ENCODE measurements around the gene TSPAN3. TPM values are rescaled to one million over a fixed set of nuclear protein-coding genes. Genes with fewer than 3 reads are reported as not detected.

The TSPAN3 gene
- total RNA-seq, 3 donors from 2014 or later (not counting 1 experiment from before 2014, with no cell fraction given): 18.7 to 37.4 (median 29.9) TPM

- Mint-ChIP-seq H3K36me3 (no peaks in the 10 kb centered on the region), H3K4me1 (peaks cover 0 to 6% of the 10 kb centered on the region in 2 donors), H3K27ac (no peak overlapping the region), H3K4me3 (no peak overlapping the region), H3K9me3 (no peaks in the 10 kb centered on the region), H3K27me3 (ENCODE audit: low read depth in 2 of 2) (no peaks in the 10 kb centered on the region)
- no peaks in the 10 kb centered on the region for H3K4me1 ChIP-seq (ENCODE audit: control insufficient read depth, insufficient read depth, low read length)
- ATAC-seq: no peak
- no peaks in the 10 kb centered on the region for H3K27me3 ChIP-seq (ENCODE audit: control insufficient read depth, insufficient read depth, low read length)
- no peaks in the 10 kb centered on the region for H3K9me3 ChIP-seq (ENCODE audit: control insufficient read depth, insufficient read depth, low read length)
- 98% methylated on average over 2 of the region's 3 CpGs for WGBS (ENCODE audit: insufficient coverage)
- TF ChIP-seq, protein P1, sequence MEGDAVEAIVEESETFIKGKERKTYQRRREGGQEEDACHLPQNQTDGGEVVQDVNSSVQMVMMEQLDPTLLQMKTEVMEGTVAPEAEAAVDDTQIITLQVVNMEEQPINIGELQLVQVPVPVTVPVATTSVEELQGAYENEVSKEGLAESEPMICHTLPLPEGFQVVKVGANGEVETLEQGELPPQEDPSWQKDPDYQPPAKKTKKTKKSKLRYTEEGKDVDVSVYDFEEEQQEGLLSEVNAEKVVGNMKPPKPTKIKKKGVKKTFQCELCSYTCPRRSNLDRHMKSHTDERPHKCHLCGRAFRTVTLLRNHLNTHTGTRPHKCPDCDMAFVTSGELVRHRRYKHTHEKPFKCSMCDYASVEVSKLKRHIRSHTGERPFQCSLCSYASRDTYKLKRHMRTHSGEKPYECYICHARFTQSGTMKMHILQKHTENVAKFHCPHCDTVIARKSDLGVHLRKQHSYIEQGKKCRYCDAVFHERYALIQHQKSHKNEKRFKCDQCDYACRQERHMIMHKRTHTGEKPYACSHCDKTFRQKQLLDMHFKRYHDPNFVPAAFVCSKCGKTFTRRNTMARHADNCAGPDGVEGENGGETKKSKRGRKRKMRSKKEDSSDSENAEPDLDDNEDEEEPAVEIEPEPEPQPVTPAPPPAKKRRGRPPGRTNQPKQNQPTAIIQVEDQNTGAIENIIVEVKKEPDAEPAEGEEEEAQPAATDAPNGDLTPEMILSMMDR (IDR thresholded peaks at IDR 0.05): no peak
- no peak for DNase-seq
- H3K36me3 ChIP-seq (ENCODE audit: control insufficient read depth, insufficient read depth, low read length): no peaks in the 10 kb centered on the region
- intact Hi-C loops (cut with micrococcal nuclease): no loop called here
- no peak overlapping the region for H3K27ac ChIP-seq (ENCODE audit: low read length)
- H3K4me3 ChIP-seq (ENCODE audit: low read length): no peak overlapping the region
These were observed 33.2 kb upstream of the TSPAN3 start for GRCh38 chr15:77104155-77104554.

DNA sequence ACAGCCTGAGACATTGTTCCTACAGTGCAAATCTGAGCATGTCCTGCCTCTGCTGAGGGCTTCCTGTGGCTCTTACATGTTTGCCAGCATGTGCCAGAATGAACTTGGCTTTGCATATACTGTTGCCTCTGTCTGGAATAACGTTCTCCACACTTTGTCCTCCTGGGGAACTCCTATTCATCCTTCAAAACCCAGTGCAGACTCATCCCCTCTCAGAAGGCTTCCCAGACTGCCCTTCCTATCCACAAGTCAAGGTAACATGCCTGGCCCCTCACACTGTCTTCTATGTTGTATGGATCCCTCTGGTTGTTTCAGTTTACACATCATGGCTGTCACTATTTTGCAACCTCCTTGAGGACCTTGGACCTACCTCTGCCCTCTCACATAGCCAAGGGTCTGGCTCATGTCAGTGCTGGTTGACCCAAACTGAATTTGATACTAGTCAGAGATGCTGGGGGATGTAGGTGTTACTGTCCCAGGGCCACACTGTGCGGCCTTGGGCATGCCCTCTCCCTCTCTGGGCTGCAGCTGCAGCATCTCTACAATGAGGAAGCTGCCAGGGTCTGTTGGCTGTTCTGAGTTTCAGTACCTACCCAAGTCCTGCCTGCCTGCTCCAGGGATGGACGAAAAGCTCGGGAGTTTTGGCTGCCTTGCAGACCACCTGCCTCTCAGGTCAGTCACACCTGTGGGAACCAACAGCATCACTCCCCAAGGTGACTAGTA, 29.0 kb upstream of the TSPAN3 start:
- no peak for DNase-seq
- no peaks in the 10 kb centered on the region for H3K9me3 ChIP-seq (ENCODE audit: control insufficient read depth, insufficient read depth, low read length)
- no peak for ATAC-seq
- Mint-ChIP-seq H3K4me1 (peaks cover 0 to 6% of the 10 kb centered on the region in 2 donors), H3K36me3 (no peaks in the 10 kb centered on the region), H3K27me3 (ENCODE audit: low read depth in 2 of 2) (no peaks in the 10 kb centered on the region), H3K9me3 (no peaks in the 10 kb centered on the region), H3K4me3 (no peak overlapping the region), H3K27ac (no peak overlapping the region)
- no peaks in the 10 kb centered on the region for H3K36me3 ChIP-seq (ENCODE audit: control insufficient read depth, insufficient read depth, low read length)
- WGBS (ENCODE audit: insufficient coverage): 91% methylated on average over 4 of the region's 4 CpGs
- no peak overlapping the region for H3K4me3 ChIP-seq (ENCODE audit: low read length)
- TF ChIP-seq, protein P1 (IDR thresholded peaks at IDR 0.05): no peak
- no peaks in the 10 kb centered on the region for H3K27me3 ChIP-seq (ENCODE audit: control insufficient read depth, insufficient read depth, low read length)
- no peak overlapping the region for H3K27ac ChIP-seq (ENCODE audit: low read length)
- H3K4me1 ChIP-seq (ENCODE audit: control insufficient read depth, insufficient read depth, low read length): no peaks in the 10 kb centered on the region
- intact Hi-C loops (cut with micrococcal nuclease): no loop called here

DNA sequence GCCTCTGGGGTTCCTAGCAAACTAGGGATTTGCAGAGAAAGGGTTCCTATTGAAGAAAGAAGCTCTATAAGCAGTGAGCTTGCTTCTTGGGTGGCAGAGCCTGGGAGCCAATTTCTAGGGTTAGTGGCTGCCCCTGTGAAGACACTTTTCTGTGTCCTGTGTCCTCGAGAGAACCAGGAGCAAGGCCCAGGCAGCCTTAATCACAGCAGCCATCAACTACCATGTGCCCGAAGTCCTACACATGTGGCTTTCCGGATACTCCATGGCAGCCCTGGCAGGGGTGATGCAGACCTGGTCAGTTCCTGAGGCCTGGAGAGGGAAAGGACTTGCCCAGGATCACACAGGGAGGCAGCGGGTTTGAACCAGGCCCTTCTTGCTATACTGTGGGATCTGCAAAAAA, 27.7 kb upstream of the TSPAN3 start:
- ATAC-seq: no peak
- H3K4me1 ChIP-seq (ENCODE audit: control insufficient read depth, insufficient read depth, low read length): no peaks in the 10 kb centered on the region

More for the DNA sequence above, 27.7 kb upstream of the TSPAN3 start:
- Histone ChIP-seq H3K4me3 (ENCODE audit: low read length) (no peak overlapping the region), H3K9me3 (ENCODE audit: control insufficient read depth, insufficient read depth, low read length) (no peaks in the 10 kb centered on the region), H3K36me3 (ENCODE audit: control insufficient read depth, insufficient read depth, low read length) (no peaks in the 10 kb centered on the region), H3K27ac (ENCODE audit: low read length) (no peak overlapping the region), H3K27me3 (ENCODE audit: control insufficient read depth, insufficient read depth, low read length) (no peaks in the 10 kb centered on the region)
- Mint-ChIP-seq H3K27me3 (ENCODE audit: low read depth in 2 of 2) (no peaks in the 10 kb centered on the region), H3K9me3 (no peaks in the 10 kb centered on the region), H3K36me3 (no peaks in the 10 kb centered on the region), H3K4me1 (no peaks in the 10 kb centered on the region), H3K4me3 (no peak overlapping the region), H3K27ac (no peak overlapping the region)
- TF ChIP-seq, protein P1 (IDR thresholded peaks at IDR 0.05): no peak
- intact Hi-C loops (cut with micrococcal nuclease): no loop called here
- 99% methylated on average over 4 of the region's 4 CpGs for WGBS (ENCODE audit: insufficient coverage)
- no peak for DNase-seq

Measured in natural killer cell (primary cell).